ENCODE measurements around the gene CCDC116.

CCDC116 gene

GRCh38 chr22:21682385-21683175 lies 50.0 kb downstream of the CCDC116 start:
- DNase-seq (ENCODE audit: low read depth), result no peak

GRCh38 chr22:21683401-21683811 lies 50.8 kb downstream of the CCDC116 start:
- no peak for DNase-seq (ENCODE audit: low read depth)

GRCh38 chr22:21684492-21685163 lies 52.1 kb downstream of the CCDC116 start:
- no peak for DNase-seq (ENCODE audit: low read depth)

- DNase-seq (ENCODE audit: low read depth), result no peak
These were observed 52.6 kb downstream of the CCDC116 start for GRCh38 chr22:21685164-21685513.

GRCh38 chr22:21686193-21686608 lies 53.6 kb downstream of the CCDC116 start:
- no peak for DNase-seq (ENCODE audit: low read depth)
